PC-9 (cell line): ENCODE data around the gene MSANTD1. TPM values are rescaled to one million over a fixed set of nuclear protein-coding genes. Genes with fewer than 3 reads are reported as not detected.

Source experiments
- BruUV-seq: library from RNA; stranded (reverse); fragments of 400-500 nt; replicated peaks from 2 replicates; lab custom pipeline; 2021; lab: Mats Ljungman, UMichigan
- CTCF ChIA-PET: fragments of 300-600 bp; sonication (Branson Sonifier 250); formaldehyde crosslinking; loops from one replicate; lab custom pipeline; 2022; ENCODE audit warnings: antibody characterized with exemption; lab: Charles Lee
- POLR2A ChIA-PET: fragments of 300-600 bp; sonication (Branson Sonifier 250); formaldehyde crosslinking; loops from one replicate; lab custom pipeline; 2022; ENCODE audit warnings: antibody characterized with exemption; ENCODE audit not compliant: unreplicated experiment; lab: Charles Lee
- DNase-seq, 2 experiments: peaks; one replicate each; pipeline versions ENCODE4 v3.0.0 to v3.0.0-alpha.2; 2015 to 2022; ENCODE audit warnings: mixed read lengths in 1 of 2
- H2AFZ ChIP-seq: fragments of 200-600 bp; sonication (generic); 2 replicates; pipeline ENCODE4 v1.8.1; 2017; ENCODE audit warnings: antibody characterized with exemption
- H3F3A ChIP-seq: fragments of 200-600 bp; sonication (generic); 2 replicates; pipeline ENCODE4 v1.8.1; 2017; ENCODE audit warnings: antibody characterized with exemption, mild to moderate bottlenecking, low read depth; ENCODE audit not compliant: insufficient read depth
- H3K27ac ChIP-seq: fragments of 200-600 bp; sonication (generic); 2 replicates; pipeline ENCODE4 v1.6.1; 2016; ENCODE audit warnings: mixed run types
- H3K27me3 ChIP-seq: fragments of 200-600 bp; sonication (generic); 2 replicates; pipeline ENCODE4 v1.6.1; 2016; ENCODE audit warnings: low read depth, mixed run types; ENCODE audit not compliant: insufficient read depth
- H3K36me3 ChIP-seq: fragments of 200-600 bp; sonication (generic); 2 replicates; pipeline ENCODE4 v1.6.1; 2016; ENCODE audit warnings: low read depth, mixed run types
- H3K4me1 ChIP-seq: fragments of 200-600 bp; sonication (generic); replicated peaks from 2 replicates; pipeline ENCODE4 v1.6.1; 2016; ENCODE audit warnings: mixed run types; ENCODE audit not compliant: insufficient read depth
- H3K4me2 ChIP-seq: fragments of 200-600 bp; sonication (generic); 2 replicates; pipeline ENCODE4 v1.6.1; 2017; ENCODE audit warnings: mixed run types
- H3K4me3 ChIP-seq: fragments of 200-600 bp; sonication (generic); 2 replicates; pipeline ENCODE4 v1.6.1; 2016; ENCODE audit warnings: mixed run types
- H3K79me2 ChIP-seq: fragments of 200-600 bp; sonication (generic); 2 replicates; pipeline ENCODE4 v1.6.1; 2017; ENCODE audit warnings: low read depth, mixed run types
- H3K9me2 ChIP-seq: fragments of 200-600 bp; sonication (generic); 2 replicates; pipeline ENCODE4 v1.8.1; 2017; ENCODE audit warnings: mild to moderate bottlenecking; ENCODE audit not compliant: insufficient read depth
- H3K9me3 ChIP-seq: fragments of 200-600 bp; sonication (generic); 2 replicates; pipeline ENCODE4 v1.8.1; 2016; ENCODE audit warnings: low read depth; ENCODE audit not compliant: insufficient read depth
- H4K20me1 ChIP-seq: fragments of 200-600 bp; sonication (generic); 2 replicates; pipeline ENCODE4 v1.8.1; 2017; ENCODE audit not compliant: insufficient read depth
- CTCF ChIP-seq: fragments of 200-600 bp; sonication (generic); conservative IDR thresholded peaks from 2 replicates; pipeline ENCODE4 v1.6.1; 2017; ENCODE audit warnings: mixed run types, antibody characterized with exemption, mild to moderate bottlenecking, moderate library complexity
- EZH2 ChIP-seq: fragments of 200-600 bp; sonication (generic); IDR thresholded peaks from 2 replicates; pipeline ENCODE4 v1.8.0; 2017; ENCODE audit warnings: antibody characterized with exemption, low read depth
- intact Hi-C: fragments of 100-400 bp; cut with micrococcal nuclease; formaldehyde crosslinking; loops from one replicate; pipeline ENCODE4 v1.10.0; 2022; ENCODE audit not compliant: unreplicated experiment
- total RNA-seq: library from RNA; stranded (reverse); gene quantifications from 2 replicates; pipeline ENCODE4 v1.2.3, GENCODE V29; 2021

Gene MSANTD1
- total RNA-seq, 1 experiment from 2014 or later, result 3.1 TPM

GRCh38 chr4:3244002-3244401 lies 5.0 kb upstream of the MSANTD1 start:
- intact Hi-C loops, result no loop called here
- CTCF ChIA-PET, result no interaction called here
- POLR2A ChIA-PET, result no interaction called here

DNA sequence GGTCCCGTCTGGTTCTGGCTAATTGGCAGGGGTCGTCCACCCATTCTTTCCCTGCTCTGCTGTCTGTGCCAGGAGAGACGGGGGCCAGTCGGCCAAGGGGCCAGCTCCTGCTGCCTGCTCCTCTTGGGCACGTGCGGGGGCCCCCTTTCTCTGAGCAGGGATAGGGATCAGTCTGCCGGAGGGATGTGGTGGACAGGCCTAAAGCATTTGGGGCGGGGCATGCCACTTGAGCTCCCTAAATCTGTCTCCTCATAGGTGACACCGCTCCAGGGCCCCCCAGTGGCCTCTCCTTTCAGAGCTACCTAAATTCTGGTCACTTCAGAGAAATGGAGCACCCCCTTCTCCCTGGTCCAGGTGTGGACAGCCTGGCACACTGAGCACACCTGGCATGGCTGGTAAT lies 4.2 kb upstream of the MSANTD1 start:
- no peaks in the 10 kb centered on the region for H3K4me1 ChIP-seq
- intact Hi-C loops, result no loop called here
- no TSS peak for BruUV-seq
- TF ChIP-seq CTCF, result no peak
- no peak for TF ChIP-seq EZH2
- H3K79me2 ChIP-seq, result no peaks in the 10 kb centered on the region
- H3K4me2 ChIP-seq, result no peak overlapping the region
- H3F3A ChIP-seq, result no peaks in the 10 kb centered on the region
- DNase-seq, result no peak
- H3K27me3 ChIP-seq, result no peaks in the 10 kb centered on the region
- CTCF ChIA-PET, result no interaction called here
- no peak overlapping the region for H3K27ac ChIP-seq
- H3K4me3 ChIP-seq, result no peak overlapping the region
- no peaks in the 10 kb centered on the region for H3K9me2 ChIP-seq
- H3K9me3 ChIP-seq, result no peaks in the 10 kb centered on the region
- no peak overlapping the region for H2AFZ ChIP-seq
- no peaks in the 10 kb centered on the region for H4K20me1 ChIP-seq
- H3K36me3 ChIP-seq, result no peaks in the 10 kb centered on the region
- POLR2A ChIA-PET, result no interaction called here

More at GRCh38 chr4:3244002-3244401, 5.0 kb upstream of the MSANTD1 start:
- Histone ChIP-seq H4K20me1 (no peaks in the 10 kb centered on the region), H3K79me2 (no peaks in the 10 kb centered on the region), H3K4me2 (no peak overlapping the region), H3K4me3 (no peak overlapping the region), H3K9me2 (no peaks in the 10 kb centered on the region), H3K4me1 (no peaks in the 10 kb centered on the region), H3F3A (no peaks in the 10 kb centered on the region), H3K9me3 (no peaks in the 10 kb centered on the region), H3K27me3 (no peaks in the 10 kb centered on the region), H2AFZ (no peak overlapping the region), H3K36me3 (no peaks in the 10 kb centered on the region), H3K27ac (no peak overlapping the region)
- no peak for TF ChIP-seq CTCF
- TF ChIP-seq EZH2, result no peak
- no peak for DNase-seq
- no TSS peak for BruUV-seq

- no peaks in the 10 kb centered on the region for H3K27me3 ChIP-seq
- ChIA-PET POLR2A (no interaction called here), CTCF (no interaction called here)
- BruUV-seq, result no TSS peak
- no peaks in the 10 kb centered on the region for H3K9me3 ChIP-seq
- H3K4me3 ChIP-seq, result no peak overlapping the region
- H3F3A ChIP-seq, result no peaks in the 10 kb centered on the region
- no peaks in the 10 kb centered on the region for H3K79me2 ChIP-seq
- H4K20me1 ChIP-seq, result no peaks in the 10 kb centered on the region
- no peak overlapping the region for H3K4me2 ChIP-seq
- no peak overlapping the region for H2AFZ ChIP-seq
- intact Hi-C loops, result no loop called here
- no peak for DNase-seq
- no peaks in the 10 kb centered on the region for H3K4me1 ChIP-seq
- TF ChIP-seq EZH2 (no peak), CTCF (no peak)
- no peaks in the 10 kb centered on the region for H3K36me3 ChIP-seq
- no peaks in the 10 kb centered on the region for H3K9me2 ChIP-seq
- no peak overlapping the region for H3K27ac ChIP-seq
Observed at GRCh38 chr4:3245676-3246075, 3.3 kb upstream of the MSANTD1 start.
